Measurements from ENCODE around the gene DROSHA.

DROSHA gene

GRCh38 chr5:31359839-31360238 is 172.1 kb downstream of the DROSHA start:
- no peaks in the 10 kb centered on the region for H3K36me3 ChIP-seq (ENCODE audit: control insufficient read depth in 1 of 2, insufficient read depth in 2 of 2, low read length in 2 of 2)
- H3K9me3 ChIP-seq (ENCODE audit: control insufficient read depth in 1 of 2, low read length in 2 of 2) = no peaks in the 10 kb centered on the region
- H3K27me3 ChIP-seq (ENCODE audit: low read depth, low read length) = no peaks in the 10 kb centered on the region
- no peak overlapping the region for H3K4me3 ChIP-seq (ENCODE audit: low read depth in 1 of 2, low read length in 2 of 2)
- no peak overlapping the region for H3K27ac ChIP-seq (ENCODE audit: low read length)
- no peaks in the 10 kb centered on the region for H3K4me1 ChIP-seq (ENCODE audit: control insufficient read depth in 1 of 2, insufficient read depth in 2 of 2, low read length in 2 of 2)

GRCh38 chr5:31357038-31357437 is 174.9 kb downstream of the DROSHA start:
- H3K4me1 ChIP-seq (ENCODE audit: control insufficient read depth in 1 of 2, insufficient read depth in 2 of 2, low read length in 2 of 2) = no peaks in the 10 kb centered on the region
- H3K4me3 ChIP-seq (ENCODE audit: low read depth in 1 of 2, low read length in 2 of 2) = no peak overlapping the region
- no peak overlapping the region for H3K27ac ChIP-seq (ENCODE audit: low read length)
- H3K36me3 ChIP-seq (ENCODE audit: control insufficient read depth in 1 of 2, insufficient read depth in 2 of 2, low read length in 2 of 2) = no peaks in the 10 kb centered on the region
- no peaks in the 10 kb centered on the region for H3K27me3 ChIP-seq (ENCODE audit: low read depth, low read length)
- no peaks in the 10 kb centered on the region for H3K9me3 ChIP-seq (ENCODE audit: control insufficient read depth in 1 of 2, low read length in 2 of 2)

DNA sequence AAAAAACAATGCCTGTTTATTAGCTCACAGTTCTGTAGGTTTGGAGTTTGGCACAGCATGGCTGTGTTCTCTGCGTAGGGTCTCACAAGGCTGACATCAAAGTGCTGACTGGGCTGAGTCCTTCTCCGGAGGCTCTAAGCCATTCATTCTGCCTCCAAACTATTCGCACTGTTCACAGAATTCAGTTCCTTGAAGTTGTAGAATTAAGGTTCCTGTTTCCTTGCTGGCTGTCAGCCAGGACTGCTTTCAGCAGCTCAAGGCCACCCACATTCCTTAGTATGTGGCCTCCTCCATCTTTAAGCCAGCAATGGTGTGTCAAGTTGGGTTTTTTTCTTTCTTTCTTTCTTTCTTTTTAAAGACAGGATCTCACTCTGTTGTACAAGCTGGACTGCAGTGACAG is 176.6 kb downstream of the DROSHA start:
- Histone ChIP-seq H3K27me3 (ENCODE audit: low read depth, low read length) (no peaks in the 10 kb centered on the region), H3K9me3 (ENCODE audit: control insufficient read depth in 1 of 2, low read length in 2 of 2) (no peaks in the 10 kb centered on the region), H3K4me1 (ENCODE audit: control insufficient read depth in 1 of 2, insufficient read depth in 2 of 2, low read length in 2 of 2) (no peaks in the 10 kb centered on the region), H3K36me3 (ENCODE audit: control insufficient read depth in 1 of 2, insufficient read depth in 2 of 2, low read length in 2 of 2) (no peaks in the 10 kb centered on the region), H3K27ac (ENCODE audit: low read length) (no peak overlapping the region), H3K4me3 (ENCODE audit: low read depth in 1 of 2, low read length in 2 of 2) (no peak overlapping the region)
